Calu3 (cell line): ENCODE results near the gene PLXNB1. TPM values are rescaled to one million over a fixed set of nuclear protein-coding genes. Genes with fewer than 3 reads are reported as not detected.

ENCODE experiments used
- BruUV-seq: library from RNA; stranded (reverse); fragments of 400-500 nt; replicated peaks from 2 replicates; lab custom pipeline; 2021; lab: Mats Ljungman, UMichigan
- CTCF ChIA-PET: fragments of 300-600 bp; sonication (Branson Sonifier 250); formaldehyde crosslinking; loops from one replicate; lab custom pipeline; 2022; ENCODE audit warnings: antibody characterized with exemption; lab: Charles Lee
- DNase-seq: peaks from one replicate; pipeline ENCODE4 v3.0.0; 2022
- H3K27ac Mint-ChIP-seq: one replicate; pipeline ENCODE4 v1.8.0; 2022; ENCODE audit warnings: mixed read lengths; ENCODE audit not compliant: unreplicated experiment
- H3K27me3 Mint-ChIP-seq: one replicate; pipeline ENCODE4 v1.8.0; 2022; ENCODE audit warnings: mixed read lengths; ENCODE audit not compliant: unreplicated experiment
- H3K36me3 Mint-ChIP-seq: one replicate; pipeline ENCODE4 v1.8.0; 2022; ENCODE audit warnings: mild to moderate bottlenecking, moderate library complexity, mixed read lengths; ENCODE audit not compliant: insufficient read depth, unreplicated experiment
- H3K4me1 Mint-ChIP-seq: one replicate; pipeline ENCODE4 v1.8.0; 2022; ENCODE audit warnings: mild to moderate bottlenecking, low read depth, mixed read lengths; ENCODE audit not compliant: unreplicated experiment
- H3K4me3 Mint-ChIP-seq: one replicate; pipeline ENCODE4 v1.8.0; 2022; ENCODE audit warnings: mild to moderate bottlenecking, low read depth, moderate library complexity, mixed read lengths; ENCODE audit not compliant: unreplicated experiment
- H3K9me3 Mint-ChIP-seq: one replicate; pipeline ENCODE4 v1.8.0; 2022; ENCODE audit warnings: low read depth, mixed read lengths; ENCODE audit not compliant: unreplicated experiment
- CTCF ChIP-seq: fragments of 200-600 bp; IDR thresholded peaks from one replicate; pipeline ENCODE4 v1.8.0; 2022; ENCODE audit warnings: antibody characterized with exemption; ENCODE audit not compliant: unreplicated experiment
- intact Hi-C: fragments of 100-400 bp; cut with micrococcal nuclease; formaldehyde crosslinking; loops from one replicate; pipeline ENCODE4 v1.10.0; 2022; ENCODE audit not compliant: unreplicated experiment
- total RNA-seq: library from RNA; stranded (reverse); gene quantifications from 2 replicates; pipeline ENCODE4 v1.2.3, GENCODE V29; 2022

Gene PLXNB1
- total RNA-seq, 1 experiment from 2014 or later, result 174 TPM

- no peak overlapping the region for H3K4me3 Mint-ChIP-seq
- H3K9me3 Mint-ChIP-seq, result no peaks in the 10 kb centered on the region
- no peaks in the 10 kb centered on the region for H3K4me1 Mint-ChIP-seq
- no TSS peak for BruUV-seq
- H3K36me3 Mint-ChIP-seq, result peaks cover 75% of the 10 kb centered on the region
- DNase-seq, result no peak
- no peak for TF ChIP-seq CTCF
- CTCF ChIA-PET, result interaction anchor here (1.1 to 1.2 kb wide), 2 partner anchors 15 to 20 kb away, joined by 3 read pairs; no protein-coding TSS in a partner anchor
- no peaks in the 10 kb centered on the region for H3K27me3 Mint-ChIP-seq
- intact Hi-C loops, result no loop called here
- H3K27ac Mint-ChIP-seq, result no peak overlapping the region
These were observed 13.8 kb downstream of the PLXNB1 start for GRCh38 chr3:48416091-48416505.

- CTCF ChIA-PET, result interaction anchor here (0.7 to 1.2 kb wide), 3 partner anchors 15 to 36 kb away, joined by 3 read pairs; no protein-coding TSS in a partner anchor
- no peak for TF ChIP-seq CTCF
- Mint-ChIP-seq H3K36me3 (peaks cover 74% of the 10 kb centered on the region), H3K27me3 (no peaks in the 10 kb centered on the region), H3K27ac (no peak overlapping the region), H3K4me3 (no peak overlapping the region), H3K4me1 (no peaks in the 10 kb centered on the region), H3K9me3 (no peaks in the 10 kb centered on the region)
- DNase-seq, result no peak
- no TSS peak for BruUV-seq
- intact Hi-C loops, result no loop called here
These were observed 14.5 kb downstream of the PLXNB1 start for GRCh38 chr3:48415251-48415953.

- CTCF ChIA-PET, result interaction anchor here (0.6 to 1.2 kb wide), 3 partner anchors 14 to 37 kb away, joined by 3 to 8 read pairs (median 3); no protein-coding TSS in a partner anchor
- Mint-ChIP-seq H3K4me1 (no peaks in the 10 kb centered on the region), H3K4me3 (no peak overlapping the region), H3K36me3 (peaks cover 74% of the 10 kb centered on the region), H3K9me3 (no peaks in the 10 kb centered on the region), H3K27me3 (no peaks in the 10 kb centered on the region), H3K27ac (no peak overlapping the region)
- intact Hi-C loops, result no loop called here
- no TSS peak for BruUV-seq
- no peak for TF ChIP-seq CTCF
- DNase-seq, result no peak
These were observed 15.3 kb downstream of the PLXNB1 start for GRCh38 chr3:48414376-48415250.

- peaks cover 74% of the 10 kb centered on the region for H3K36me3 Mint-ChIP-seq
- no TSS peak for BruUV-seq
- H3K4me3 Mint-ChIP-seq, result no peak overlapping the region
- H3K27me3 Mint-ChIP-seq, result no peaks in the 10 kb centered on the region
- no peak for TF ChIP-seq CTCF
- no peak overlapping the region for H3K27ac Mint-ChIP-seq
- H3K9me3 Mint-ChIP-seq, result no peaks in the 10 kb centered on the region
- CTCF ChIA-PET, result no interaction called here
- no peaks in the 10 kb centered on the region for H3K4me1 Mint-ChIP-seq
- DNase-seq, result no peak
- intact Hi-C loops, result no loop called here
These were observed 16.3 kb downstream of the PLXNB1 start for GRCh38 chr3:48413611-48414010.
